HG02759 (cell line): Measurements from ENCODE around the gene MFSD6.
"Not testable (repeated sequence)": the region's sequence is repeated elsewhere in the genome, so short reads cannot be mapped to it uniquely, and the experiment has no call there.

Source experiments
- ATAC-seq: cut with Tn5 transposase; IDR thresholded peaks from one replicate; pipeline ENCODE4 v1.9.1; 2021; ENCODE audit warnings: mild to moderate bottlenecking, moderate library complexity; ENCODE audit not compliant: unreplicated experiment

MFSD6 gene

DNA sequence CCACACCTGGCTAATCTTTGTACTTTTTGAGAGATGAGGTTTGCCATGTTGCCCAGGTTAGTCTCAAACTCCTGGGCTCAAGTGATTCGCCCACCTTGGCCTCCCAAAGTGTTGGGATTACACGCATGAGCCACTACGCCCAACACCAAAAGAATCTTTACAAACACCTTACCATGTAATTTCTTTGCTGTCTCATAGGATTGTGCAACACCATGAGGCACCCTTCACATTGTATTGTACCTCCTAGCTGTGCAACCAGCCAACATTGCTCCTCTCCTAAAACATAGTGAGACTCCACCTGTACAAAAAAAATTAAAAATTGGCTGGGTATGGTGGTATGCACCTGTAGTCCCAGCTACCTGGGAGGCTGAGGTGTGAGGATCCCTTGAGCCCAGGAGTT is 3.1 kb upstream of the MFSD6 start:
- ATAC-seq: no peak

DNA sequence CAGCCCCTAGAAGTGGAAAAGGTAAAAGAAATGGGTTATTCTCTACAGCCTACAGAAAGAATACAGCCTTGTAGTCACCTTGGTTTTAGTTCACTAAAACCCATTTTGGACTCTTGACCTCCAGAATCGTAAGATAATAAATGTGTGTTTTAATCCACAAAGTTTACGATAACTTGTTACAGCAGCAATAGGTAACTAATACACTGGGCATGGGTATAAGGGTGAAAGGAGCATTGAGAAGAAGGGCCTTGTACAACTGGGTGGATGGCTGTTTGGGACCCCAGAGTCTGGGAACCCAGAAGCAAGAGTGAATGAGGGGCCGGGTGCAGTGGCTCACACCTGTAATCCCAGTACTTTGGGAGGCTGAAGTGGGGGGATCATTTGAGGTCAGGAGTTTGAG is 2.2 kb upstream of the MFSD6 start:
- no peak for ATAC-seq

DNA sequence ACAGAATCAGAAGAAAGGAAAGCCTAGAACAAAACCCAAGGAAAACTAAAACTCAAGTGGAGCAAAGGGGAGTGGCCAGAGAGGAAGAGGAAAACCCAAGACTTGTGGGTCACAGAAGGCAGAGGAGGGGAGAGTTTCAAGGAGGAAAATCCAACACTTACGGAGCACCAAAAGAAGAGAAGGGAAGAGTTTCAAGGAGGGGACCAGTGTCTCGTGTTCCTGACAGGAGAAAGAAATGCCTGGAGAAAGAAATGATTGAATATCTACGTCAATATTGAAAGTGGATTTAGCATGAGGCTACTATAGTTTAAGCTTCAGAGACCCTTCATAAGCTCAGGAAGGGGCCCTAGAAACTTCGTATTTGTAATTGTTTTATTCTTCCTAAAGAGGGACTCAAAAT is 1.4 kb upstream of the MFSD6 start:
- ATAC-seq: no peak

DNA sequence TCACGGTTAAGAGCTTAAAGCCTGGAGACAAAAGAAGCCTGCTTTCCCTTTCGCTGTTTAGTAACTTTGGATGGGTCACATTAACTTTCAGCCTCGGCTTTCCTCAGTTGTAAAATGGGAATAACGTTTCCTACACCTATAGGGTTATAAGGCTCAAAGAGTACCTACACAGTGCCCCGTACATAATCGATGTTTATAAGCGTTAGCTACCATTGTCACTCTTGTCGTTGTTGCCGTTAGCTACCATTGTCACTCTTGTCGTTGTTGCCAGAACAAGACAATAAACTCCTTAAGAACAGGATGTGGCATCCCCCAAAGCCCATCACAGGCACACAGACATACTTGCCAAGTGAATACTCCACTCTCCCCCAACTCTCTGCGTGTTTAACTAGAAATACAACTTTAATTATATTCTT is 901 bp upstream of the MFSD6 start:
- no peak for ATAC-seq

DNA sequence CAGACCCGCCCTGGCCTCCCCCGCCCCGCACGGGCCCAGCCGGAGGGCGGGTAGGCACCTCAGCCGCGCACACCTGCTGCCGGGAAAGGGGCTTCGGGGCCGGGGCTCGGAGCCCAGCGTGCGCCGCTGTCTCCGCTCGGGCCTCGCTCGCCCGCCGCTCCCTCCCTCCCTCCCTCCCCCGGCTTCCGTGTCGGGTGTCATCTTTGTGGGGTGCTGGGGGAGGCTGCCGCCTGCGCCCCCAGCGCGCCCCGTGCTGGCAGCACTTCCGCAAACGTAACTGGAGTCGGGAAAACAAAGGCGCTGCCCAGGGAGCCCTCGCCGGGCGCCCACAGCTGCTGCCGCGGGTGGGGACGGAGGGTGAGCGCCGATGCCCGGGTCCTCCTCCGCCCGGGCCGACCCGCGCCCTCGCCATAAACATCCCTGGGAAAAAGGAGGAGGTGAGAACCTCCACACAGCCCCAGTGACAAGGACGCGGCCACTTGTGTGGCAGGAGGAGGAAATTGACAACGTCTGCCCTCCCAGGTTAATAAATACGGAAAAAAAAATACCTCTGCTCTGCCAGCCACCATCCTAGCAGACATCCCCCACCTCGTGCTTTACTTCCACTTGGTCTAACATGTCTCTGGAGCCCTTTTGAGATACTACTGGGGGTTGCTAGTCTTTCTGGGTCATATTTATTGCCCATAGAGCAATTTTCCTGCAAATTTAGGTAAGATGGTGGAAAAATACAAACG is 550 bp downstream of the MFSD6 start:
- ATAC-seq: peak; percentile 66

DNA sequence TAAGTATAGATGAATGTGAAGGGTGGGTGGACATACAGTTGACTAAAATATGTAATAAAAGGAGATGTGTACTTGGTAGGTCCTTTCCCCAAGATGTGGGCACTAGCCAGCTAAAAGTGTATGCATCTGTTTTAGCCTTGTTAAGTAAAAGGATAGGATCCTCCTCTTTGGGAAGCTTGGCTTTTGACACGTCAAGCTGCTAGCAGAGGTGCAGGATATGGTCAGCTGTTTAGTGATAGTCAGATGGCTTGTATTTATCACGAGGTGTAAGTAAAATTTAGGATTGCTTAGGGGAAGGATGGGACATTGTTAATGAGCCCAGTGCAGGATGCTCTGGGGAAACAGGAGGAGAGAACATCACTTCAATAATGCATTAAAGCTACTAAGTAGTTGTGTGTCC is 1.5 kb downstream of the MFSD6 start:
- no peak for ATAC-seq

DNA sequence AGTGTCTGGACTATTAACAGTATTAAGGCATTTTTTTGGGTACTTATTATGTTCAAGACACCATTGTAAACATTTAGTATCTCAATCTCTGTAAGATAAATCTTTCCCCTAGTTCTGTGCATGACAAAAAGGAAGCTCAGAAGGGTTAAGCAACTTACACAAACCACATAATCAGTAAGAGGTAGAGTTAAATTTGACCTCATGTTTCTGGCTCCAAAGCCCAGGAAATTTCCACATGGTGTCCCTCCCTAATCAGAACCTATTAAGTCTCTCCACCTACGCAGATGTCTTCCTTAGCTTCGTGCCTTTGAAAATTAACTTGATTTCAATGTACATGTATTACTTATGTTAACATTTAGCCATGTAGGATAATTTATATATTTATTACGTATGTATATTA is 2.0 kb downstream of the MFSD6 start:
- ATAC-seq: no peak

DNA sequence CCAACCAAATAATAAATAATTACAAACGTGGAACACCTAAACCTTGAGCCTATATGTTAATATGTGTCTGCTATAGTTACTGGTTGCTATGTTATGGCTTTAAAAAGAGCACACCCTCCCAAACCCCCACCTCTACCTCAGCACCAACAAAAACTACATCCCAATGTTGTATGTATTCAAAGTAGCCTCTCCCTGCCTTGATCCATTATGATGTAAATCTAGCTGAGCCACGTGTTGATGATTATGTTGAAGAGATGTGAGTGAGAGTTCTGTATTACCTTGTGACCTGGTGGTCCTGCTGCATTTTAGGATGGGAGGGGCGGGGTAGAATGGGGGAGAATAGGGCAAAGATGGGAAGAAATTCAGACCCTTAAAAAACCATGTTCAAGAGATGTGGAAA is 4.8 kb downstream of the MFSD6 start:
- no peak for ATAC-seq

DNA sequence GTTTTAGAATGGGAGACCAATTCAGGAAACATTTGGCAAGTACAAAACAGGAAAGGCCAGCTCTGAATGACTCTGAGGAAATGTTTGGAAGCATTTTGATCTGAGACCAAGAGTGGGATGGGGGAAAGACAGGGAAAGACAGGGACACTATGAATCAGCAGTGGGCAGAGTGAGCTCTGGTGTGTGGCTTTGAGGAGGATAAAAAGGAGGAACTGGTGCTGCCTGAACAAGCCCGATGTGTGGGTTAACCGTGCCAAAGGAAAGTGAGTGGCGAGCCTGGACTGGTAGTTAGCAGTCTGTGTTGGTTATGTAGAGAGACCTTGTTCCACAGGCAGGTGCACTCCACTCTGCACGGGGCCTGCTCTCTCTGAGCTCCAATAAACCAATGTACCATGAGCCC is 5.3 kb downstream of the MFSD6 start:
- no peak for ATAC-seq

DNA sequence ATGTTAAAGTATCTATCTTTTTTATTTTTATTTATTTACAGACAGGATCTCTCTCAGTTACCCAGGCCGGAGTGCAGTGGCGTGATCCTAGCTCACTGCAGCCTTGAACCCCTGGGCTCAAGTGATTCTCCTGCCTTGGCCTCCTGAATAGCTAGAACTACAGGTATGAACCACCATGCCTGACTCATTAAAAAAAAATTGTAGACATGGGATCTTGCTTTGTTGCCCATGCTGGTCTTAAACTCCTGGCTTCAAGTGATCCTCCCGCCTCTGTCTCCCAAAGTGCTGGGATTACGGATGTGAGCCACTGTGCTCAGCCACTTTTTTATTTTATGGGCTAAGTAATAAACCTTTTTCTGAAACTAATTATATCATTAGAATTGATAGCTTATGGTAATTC is 7.1 kb downstream of the MFSD6 start:
- ATAC-seq: no peak

DNA sequence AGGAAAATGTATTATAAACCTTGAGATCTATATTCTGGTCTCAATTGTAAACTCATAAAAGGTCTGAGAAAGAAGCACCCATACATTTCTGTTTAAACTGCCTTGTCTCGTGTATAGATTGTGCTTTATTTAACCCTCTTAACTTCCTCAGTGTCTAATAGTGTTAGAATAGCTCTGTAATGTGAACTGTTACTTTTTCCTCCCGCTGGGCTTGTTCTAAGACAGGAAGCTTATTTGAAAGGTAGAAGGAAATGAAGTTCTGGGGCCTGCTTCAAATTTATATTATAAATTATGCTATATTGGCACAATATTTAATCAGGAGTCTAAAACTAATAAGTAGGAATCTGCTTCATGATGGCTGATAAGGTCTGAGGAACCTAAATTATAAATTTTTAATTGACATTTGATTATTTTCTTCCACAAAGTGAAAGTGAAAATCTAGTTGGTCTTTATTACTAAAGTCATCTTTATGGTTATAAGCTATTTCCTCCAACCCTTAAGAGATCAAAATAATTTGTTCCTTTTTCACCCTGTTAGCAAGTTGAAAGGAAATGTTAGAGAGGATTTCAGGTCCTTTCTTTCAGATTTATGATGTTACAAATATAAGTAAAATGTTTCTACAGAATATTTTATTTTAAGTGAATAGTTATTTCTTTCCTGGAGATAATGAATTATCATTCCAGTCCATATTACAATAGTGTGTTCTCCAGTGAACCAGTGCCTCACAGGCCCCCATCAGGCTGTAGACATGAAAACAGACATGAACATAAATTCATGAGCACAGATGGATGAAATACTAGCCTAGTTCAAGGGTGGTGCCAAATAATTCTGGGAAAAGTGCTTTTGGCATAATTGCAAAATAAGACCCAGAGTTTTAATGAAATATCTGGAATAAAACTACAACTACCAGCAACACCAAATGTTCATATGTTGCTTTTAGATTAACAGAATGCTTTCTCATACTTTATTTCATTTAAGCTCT is 7.9 kb downstream of the MFSD6 start:
- ATAC-seq: no peak

DNA sequence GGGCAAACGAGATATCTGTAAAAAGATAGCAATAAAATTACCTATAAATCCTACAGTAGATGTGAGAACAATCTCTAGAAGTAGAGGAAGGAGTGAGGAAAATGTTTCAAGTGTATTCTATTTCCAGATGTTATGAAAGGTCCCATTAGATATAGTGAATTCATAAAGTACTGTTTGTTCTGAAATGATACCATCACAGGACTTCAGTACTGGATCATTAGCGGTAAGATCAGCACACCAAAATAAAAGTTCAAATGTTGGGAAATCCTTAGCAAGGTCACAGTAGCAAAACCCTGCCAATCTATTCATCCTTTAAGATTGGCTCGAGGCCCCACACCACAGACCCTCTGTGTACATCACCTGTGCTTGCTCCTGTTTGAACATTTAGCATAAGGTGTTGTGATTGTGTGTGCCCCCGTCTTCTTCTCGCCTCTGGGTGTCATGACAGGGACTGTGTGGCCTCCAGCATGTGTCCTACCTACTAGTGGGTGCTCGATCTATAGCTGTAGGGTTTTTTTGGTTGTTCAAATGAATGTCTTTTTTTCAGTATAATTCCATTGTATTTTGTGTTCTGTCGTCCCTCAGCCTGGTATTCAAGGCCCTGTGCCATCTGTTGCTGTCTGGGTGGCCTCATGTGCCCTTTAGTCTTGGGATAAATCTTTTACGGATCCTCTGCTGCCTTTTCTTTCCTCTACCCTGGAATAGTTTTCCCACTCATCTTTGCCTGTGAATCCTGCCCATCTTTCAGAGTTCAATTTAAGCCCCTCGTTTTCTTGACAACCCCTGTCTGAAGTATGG is 9.1 kb downstream of the MFSD6 start:
- ATAC-seq: no peak

DNA sequence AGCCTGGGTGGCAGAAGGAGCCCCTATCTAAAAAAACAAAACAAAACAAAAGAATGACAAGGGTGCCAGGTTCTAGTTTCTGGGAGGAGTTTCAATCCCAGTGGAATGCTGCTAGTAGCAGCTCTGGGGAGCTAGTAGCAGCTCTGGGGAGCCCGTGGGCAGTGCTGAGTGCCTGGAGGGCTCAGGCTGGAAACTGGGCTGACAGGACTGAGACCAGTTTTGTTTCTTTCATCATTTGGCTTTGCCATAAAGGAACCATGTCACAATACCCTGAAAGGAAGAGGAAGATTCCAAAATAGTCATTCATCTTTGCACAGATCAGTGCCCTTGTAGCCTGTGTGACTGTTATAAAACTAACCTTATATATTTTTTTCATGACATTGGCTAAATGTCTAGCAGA is 10.6 kb downstream of the MFSD6 start:
- no peak for ATAC-seq

DNA sequence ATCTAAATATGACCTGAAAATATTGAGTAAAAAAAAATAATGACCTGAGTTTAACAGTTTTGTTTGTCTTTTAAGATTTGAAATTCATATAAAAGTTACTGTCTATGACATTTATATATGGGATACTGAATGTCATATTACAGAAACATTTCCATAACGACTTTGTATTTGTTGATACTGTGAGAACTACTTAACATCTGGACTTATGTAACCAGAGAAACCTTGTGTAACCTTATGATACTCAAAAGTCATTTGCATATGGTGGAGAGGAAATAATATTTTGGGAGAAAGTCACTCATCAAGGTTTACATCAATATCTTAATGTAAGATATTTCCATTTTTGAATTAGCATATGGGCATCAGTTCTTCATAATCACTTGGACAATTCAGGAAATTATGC is 12.6 kb downstream of the MFSD6 start:
- ATAC-seq: no peak

DNA sequence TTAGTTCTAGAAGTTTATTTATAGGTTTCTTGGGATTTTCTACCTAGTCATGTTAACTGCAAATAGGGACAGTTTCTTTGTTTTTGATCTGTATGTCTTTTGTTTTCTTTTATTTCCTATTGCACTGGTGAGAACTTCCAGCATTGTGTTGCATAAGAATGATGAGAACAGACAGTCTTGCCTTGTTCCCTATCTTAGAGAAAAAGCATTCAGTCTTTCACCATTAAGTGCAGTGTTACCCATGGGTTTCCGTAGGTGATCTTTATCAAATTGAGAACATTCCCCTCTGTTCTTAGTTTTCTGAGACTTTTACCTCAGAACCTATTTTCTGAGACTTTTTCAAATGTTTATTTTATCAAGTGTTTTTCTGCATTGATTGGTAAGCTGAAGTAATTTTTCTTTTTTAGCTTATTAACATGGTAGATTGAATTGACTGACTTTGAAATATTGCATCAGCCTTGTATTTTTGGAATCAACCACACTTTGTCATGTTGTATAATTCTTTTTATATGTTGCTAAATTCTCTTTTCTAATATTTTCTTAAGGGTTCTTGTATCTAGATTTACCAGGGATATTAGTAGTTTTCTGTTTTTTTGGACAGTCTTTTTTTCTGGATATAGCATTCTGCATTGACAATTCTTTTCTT is 17.2 kb downstream of the MFSD6 start:
- ATAC-seq: no peak

DNA sequence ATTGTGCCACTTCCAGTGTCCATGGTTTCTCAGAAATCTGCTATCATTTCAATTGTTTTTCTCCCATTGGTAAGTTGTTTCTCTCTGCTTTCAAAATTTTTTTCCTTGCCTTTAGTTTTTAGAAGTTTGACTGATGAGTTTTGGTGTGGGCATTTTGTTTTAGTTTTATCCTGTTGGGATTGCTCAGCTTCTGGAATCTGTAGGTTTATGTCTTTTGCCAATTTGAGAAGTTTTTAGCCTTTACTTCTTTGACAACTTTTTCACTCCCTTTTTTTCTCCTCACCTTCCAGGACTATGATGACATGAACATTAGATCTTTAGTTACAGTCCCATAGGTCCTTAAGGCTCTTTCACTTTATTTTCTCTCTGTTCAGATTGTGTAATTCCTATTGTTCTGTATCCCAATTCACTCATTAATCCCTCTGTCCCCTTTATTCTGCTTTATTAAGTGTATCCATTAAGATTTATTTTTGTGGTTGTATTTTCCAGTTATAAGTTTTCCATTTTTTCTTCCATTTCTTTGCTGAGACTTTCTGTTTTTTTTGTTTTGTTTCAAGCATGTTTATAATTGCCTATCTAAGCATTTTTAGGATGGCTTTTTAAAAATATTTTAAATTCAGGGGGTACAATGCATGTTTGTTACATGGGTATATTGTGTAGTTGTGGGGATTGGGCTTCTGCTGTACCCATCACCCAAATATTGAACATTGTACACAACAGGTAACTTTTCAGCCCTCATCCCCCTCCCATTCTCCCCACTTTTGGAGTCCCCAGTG is 17.9 kb downstream of the MFSD6 start:
- no peak for ATAC-seq

DNA sequence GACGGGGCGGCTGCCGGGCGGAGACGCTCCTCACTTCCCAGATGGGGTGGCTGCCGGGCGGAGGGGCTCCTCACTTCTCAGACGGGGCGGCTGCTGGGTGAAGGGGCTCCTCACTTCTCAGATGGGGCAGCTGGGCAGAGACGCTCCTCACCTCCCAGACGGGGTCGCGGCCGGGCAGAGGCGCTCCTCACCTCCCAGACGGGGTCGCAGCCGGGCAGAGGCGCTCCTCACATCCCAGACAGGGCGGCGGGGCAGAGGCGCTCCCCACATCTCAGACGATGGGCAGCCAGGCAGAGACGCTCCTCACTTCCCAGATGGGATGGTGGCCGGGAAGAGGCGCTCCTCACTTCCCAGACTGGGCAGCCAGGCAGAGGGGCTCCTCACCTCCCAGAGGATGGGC is 22.7 kb downstream of the MFSD6 start:
- not testable (repeated sequence) for ATAC-seq

DNA sequence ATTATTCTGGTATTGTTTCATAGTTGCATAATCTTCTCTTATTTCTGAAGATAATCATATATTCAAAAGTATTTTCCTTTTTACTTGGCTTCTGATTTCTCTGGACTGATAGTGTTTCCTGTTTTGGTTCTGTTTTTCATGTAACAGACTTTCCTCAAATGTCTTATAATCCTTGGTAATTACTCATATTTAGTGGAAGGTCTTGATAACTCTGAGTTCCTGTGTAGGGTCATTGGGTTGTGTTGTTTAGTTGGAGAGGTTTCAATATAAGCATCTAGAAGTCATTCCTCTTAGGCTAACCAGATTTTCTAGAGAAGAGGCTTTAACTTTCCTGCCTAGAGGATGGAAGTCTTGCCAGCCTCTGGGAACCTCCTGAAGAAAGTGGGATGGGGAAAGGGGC is 23.8 kb downstream of the MFSD6 start:
- ATAC-seq: no peak

DNA sequence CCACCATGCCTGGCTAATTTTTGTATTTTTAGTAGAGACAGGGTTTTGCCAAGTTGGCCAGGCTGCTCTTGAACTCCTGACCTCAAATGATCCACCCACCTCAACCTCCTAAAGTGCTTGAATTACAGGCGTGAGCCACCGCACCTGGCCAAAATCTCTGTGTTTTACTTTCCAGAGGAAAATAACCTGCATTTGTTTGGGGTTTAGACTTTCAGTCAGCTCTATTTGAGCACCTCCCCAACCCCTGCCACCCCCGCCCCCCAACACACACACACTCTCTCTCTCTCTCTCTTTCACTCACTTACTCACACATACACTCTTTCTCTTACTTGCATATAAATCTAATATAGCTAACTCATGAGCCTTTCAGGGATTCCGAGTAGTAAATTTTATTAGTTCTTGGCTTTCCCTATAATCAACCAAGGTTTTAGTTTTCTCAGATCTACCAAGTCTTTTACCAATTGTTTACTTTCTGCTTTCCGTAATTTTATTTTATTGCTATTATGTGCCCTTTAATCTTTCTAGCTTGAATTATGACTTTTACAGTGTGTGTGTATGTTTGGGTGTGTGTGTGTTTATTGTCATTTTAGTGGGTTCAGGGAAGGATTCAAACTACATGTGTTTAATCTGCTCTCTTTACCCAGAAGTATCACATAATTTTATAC is 24.5 kb downstream of the MFSD6 start:
- ATAC-seq: no peak
